GM12865 (cell line): Measurements from ENCODE around the gene RYR3.

Experiments used
- DNase-seq: peaks from one replicate; pipeline ENCODE4 v3.0.0; 2010; ENCODE audit warnings: low read depth
- H3K4me3 ChIP-seq: 2 replicates; pipeline ENCODE4 v1.5.1; 2011; ENCODE audit warnings: mild to moderate bottlenecking, low read depth, low read length, control low read depth
- TF ChIP-seq, protein P1 (sequence below): IDR thresholded peaks from 2 replicates; pipeline ENCODE4 v1.5.1; 2011; ENCODE audit warnings: low read length, control low read depth, low read depth, inconsistent platforms; ENCODE audit not compliant: insufficient read depth; ENCODE audit errors: missing control alignments

The RYR3 gene

DNA sequence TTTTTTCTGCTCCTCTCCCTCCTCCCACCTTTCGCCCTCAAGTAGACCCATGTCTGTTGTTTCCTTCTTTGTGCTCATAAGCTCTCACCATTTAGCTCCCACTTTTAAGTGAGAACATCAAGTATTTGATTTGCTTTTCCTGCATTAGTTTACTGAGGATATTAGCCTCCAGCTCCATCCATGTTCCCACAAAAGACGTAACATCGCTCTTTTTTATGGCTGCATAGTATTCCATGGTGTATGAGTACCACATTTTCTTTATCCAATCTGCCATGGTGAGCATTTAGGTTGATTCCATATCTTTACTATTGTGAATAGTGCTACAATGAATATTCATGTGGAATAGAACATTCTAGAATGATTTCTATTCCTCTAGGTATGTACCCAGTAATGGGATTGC is 178.6 kb downstream of the RYR3 start:
- H3K4me3 ChIP-seq, result no peak overlapping the region
- TF ChIP-seq, protein P1, sequence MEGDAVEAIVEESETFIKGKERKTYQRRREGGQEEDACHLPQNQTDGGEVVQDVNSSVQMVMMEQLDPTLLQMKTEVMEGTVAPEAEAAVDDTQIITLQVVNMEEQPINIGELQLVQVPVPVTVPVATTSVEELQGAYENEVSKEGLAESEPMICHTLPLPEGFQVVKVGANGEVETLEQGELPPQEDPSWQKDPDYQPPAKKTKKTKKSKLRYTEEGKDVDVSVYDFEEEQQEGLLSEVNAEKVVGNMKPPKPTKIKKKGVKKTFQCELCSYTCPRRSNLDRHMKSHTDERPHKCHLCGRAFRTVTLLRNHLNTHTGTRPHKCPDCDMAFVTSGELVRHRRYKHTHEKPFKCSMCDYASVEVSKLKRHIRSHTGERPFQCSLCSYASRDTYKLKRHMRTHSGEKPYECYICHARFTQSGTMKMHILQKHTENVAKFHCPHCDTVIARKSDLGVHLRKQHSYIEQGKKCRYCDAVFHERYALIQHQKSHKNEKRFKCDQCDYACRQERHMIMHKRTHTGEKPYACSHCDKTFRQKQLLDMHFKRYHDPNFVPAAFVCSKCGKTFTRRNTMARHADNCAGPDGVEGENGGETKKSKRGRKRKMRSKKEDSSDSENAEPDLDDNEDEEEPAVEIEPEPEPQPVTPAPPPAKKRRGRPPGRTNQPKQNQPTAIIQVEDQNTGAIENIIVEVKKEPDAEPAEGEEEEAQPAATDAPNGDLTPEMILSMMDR, result no peak
- no peak for DNase-seq

GRCh38 chr15:33490703-33491102 is 179.9 kb downstream of the RYR3 start:
- TF ChIP-seq, protein P1, result no peak
- no peak overlapping the region for H3K4me3 ChIP-seq
- DNase-seq, result no peak

- no peak for DNase-seq
- TF ChIP-seq, protein P1, result no peak
- no peak overlapping the region for H3K4me3 ChIP-seq
Measured at GRCh38 chr15:33492434-33493052, 181.8 kb downstream of the RYR3 start.

DNA sequence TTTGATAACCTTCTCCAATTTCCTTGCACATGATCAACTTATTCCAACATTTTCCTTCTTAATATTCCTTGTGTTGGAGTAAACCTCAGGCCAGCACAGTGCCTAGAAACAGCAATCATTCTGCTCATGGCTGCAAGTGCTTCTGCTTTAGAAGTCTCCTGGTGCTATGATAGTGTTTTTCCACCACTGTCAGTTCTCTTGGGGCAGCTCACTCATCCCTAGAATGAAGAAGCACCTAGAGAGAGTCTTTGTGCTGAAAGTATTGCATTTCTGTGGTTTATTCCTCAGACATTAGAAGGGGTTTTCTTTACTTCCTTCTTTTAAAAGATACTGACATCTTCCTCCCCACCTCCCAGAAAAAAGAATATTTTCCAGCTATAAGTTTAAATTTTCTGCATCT is 183.5 kb downstream of the RYR3 start:
- TF ChIP-seq, protein P1, result no peak
- DNase-seq, result no peak
- H3K4me3 ChIP-seq, result no peak overlapping the region

DNA sequence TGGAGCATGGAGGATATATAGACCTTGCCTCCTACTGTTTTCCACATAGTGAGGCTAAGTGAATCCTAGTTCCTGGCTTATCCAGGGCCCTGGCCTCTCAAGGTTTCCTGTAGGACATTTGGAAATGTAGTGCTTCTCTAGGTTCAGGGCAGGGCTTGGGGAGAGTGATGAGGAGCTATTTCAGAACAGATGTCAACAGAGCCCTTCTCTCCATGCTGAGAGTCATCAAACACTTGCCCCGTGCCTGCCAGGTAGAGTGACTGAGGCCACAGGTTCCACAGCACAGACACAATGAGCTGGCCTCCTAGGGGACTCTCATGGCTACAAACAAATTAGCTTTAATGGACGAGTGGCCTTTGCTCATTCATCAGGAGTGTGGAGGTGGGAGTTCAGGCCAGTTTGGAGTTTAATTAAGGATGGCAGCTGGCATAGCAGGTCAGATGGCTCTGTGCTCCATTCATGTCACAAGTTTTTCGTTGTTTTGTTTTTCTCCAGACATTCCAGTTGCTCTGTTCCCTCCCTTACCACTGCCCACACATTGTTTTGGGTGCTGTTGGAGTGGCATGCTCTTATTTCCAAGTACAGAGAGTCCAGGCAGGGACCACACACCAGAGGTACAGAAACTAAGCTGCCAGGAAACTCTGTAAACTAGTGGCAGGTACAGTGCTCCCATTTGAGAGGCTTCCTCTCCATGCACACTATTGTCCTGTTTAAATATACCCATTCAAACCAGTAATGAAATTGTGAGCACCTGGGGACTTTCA is 189.8 kb downstream of the RYR3 start:
- TF ChIP-seq, protein P1, result no peak
- H3K4me3 ChIP-seq, result no peak overlapping the region
- no peak for DNase-seq

DNA sequence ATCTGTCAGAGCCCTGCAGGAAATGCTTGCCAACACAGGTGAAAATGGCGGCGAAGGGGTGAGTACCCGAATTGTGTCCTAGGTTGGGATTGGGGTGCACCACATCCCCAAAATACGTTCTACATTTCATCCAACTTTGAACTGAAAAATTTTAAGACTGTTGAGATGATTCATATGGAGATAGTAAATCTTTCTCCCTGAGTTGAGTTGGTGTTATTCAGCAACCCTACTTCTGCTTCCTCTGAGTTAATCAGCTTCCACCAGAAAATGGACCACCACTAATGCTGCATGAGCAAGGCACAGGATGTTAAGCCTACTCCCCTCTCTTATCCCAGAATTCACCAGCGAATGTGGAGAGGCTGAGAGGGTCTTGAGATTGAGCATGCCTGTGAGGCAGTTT is 192.9 kb downstream of the RYR3 start:
- no peak for DNase-seq
- TF ChIP-seq, protein P1, result no peak
- H3K4me3 ChIP-seq, result no peak overlapping the region
